ENCODE results near the gene GNG3.

GRCh38 chr11:62710001-62710345, 2.5 kb downstream of the GNG3 start:
- no peak for TF ChIP-seq EZH2 (IDR thresholded peaks at IDR 0.05; ENCODE audit: low read depth, low read length, severe bottlenecking)
- TF ChIP-seq, protein P1, sequence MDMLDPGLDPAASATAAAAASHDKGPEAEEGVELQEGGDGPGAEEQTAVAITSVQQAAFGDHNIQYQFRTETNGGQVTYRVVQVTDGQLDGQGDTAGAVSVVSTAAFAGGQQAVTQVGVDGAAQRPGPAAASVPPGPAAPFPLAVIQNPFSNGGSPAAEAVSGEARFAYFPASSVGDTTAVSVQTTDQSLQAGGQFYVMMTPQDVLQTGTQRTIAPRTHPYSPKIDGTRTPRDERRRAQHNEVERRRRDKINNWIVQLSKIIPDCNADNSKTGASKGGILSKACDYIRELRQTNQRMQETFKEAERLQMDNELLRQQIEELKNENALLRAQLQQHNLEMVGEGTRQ (IDR thresholded peaks at IDR 0.05; ENCODE audit: low read length) = no peak
- TF ChIP-seq YY1 (IDR thresholded peaks at IDR 0.05; ENCODE audit: low read depth, low read length) = no peak
